Right lobe of liver (tissue), 6 donors: ENCODE measurements around the gene B3GLCT. TPM values are rescaled to one million over a fixed set of nuclear protein-coding genes. Genes with fewer than 3 reads are reported as not detected.

Experiments used
- ATAC-seq, 4 donors: fragments of 200-7000 bp; cut with Tn5 transposase; one replicate each; pipeline ENCODE4 v1.9.1; 2020; ENCODE audit warnings: mild to moderate bottlenecking in 4 of 4, moderate library complexity in 4 of 4
- DNase-seq, 3 donors: peaks; one replicate each; pipeline ENCODE4 v3.0.0-alpha.2; 2020
- H3K27ac ChIP-seq, 3 donors: fragments of 200-600 bp; one replicate each; pipeline ENCODE4 v1.8.0; 2022
- H3K27me3 ChIP-seq, 2 donors: fragments of 200-600 bp; one replicate each; pipeline ENCODE4 v1.8.0; 2022
- H3K36me3 ChIP-seq, 4 donors: fragments of 200-600 bp; sonication (generic) in 1 of 4; one replicate each; pipeline versions ENCODE4 v1.5.1 to v1.8.0; 2017 to 2022; ENCODE audit warnings: control low read depth in 1 of 4
- H3K4me1 ChIP-seq, 4 donors: fragments of 200-600 bp; sonication (generic) in 1 of 4; one replicate each; pipeline versions ENCODE4 v1.5.1 to v1.8.0; 2017 to 2022; ENCODE audit warnings: control low read depth in 1 of 4
- H3K4me3 ChIP-seq, 3 donors: fragments of 200-600 bp; one replicate each; pipeline ENCODE4 v1.8.0; 2022
- H3K9me3 ChIP-seq, 4 donors: fragments of 200-600 bp; sonication (generic) in 1 of 4; one replicate each; pipeline versions ENCODE4 v1.5.1 to v1.8.0; 2017 to 2022; ENCODE audit warnings: control low read depth in 1 of 4
- POLR2A ChIP-seq: fragments of 450-650 bp; IDR thresholded peaks from one replicate; pipeline ENCODE4 v1.6.1; 2017; ENCODE audit warnings: antibody characterized with exemption, mild to moderate bottlenecking
- WGBS: methylation state at CpG from one replicate; pipeline ENCODE4 v1.1.6; 2018; ENCODE audit warnings: low coverage, low lambda C conversion rate; ENCODE audit not compliant: insufficient coverage; ENCODE audit errors: missing lambda C conversion rate; 5-methylcytosine and 5-hydroxymethylcytosine counted together
- intact Hi-C, 2 donors: fragments of 100-400 bp; cut with DNase I; formaldehyde crosslinking; loops; one replicate each; pipeline versions ENCODE4 v1.11.2 to v1.14.1; 2022
- total RNA-seq, 6 experiments: library from RNA; depleted of rRNA in 2 of 6; stranded (reverse); fragments of >200 nt in 2 of 6; fragmentation: NEBNext Ultra II Directional in 3 of 6; extraction: Animal tissue kit (Norgen Biotek cat#: 25700) in 3 of 6; gene quantifications; one replicate each; pipeline versions ENCODE4 v1.1.0 to v1.2.4, GENCODE V29; 2016 to 2023
- TF ChIP-seq, protein P1 (sequence below), 4 donors: fragments of 200-600 bp in 3 of 4; fragments of 450-650 bp in 1 of 4; IDR thresholded peaks; one replicate each; pipeline versions ENCODE4 v1.5.1 to v1.8.0; 2016 to 2022; ENCODE audit warnings: antibody characterized with exemption in 4 of 4, mild to moderate bottlenecking in 2 of 4
- donor health status: DM: no; HTN: yes; CAD: no.
- donor health status: DM: no; HTN: no; CAD: no.
- donor health status: DM: no; HTN: no; CAD: no.
- donor health status: DM: no; HTN: yes; CAD: no.
- donor health status: DM: no; HTN: yes; CAD: no.

Gene B3GLCT
- total RNA-seq, 6 experiments from 2014 or later, result 2.7 to 3.6 (median 3.0) TPM

DNA sequence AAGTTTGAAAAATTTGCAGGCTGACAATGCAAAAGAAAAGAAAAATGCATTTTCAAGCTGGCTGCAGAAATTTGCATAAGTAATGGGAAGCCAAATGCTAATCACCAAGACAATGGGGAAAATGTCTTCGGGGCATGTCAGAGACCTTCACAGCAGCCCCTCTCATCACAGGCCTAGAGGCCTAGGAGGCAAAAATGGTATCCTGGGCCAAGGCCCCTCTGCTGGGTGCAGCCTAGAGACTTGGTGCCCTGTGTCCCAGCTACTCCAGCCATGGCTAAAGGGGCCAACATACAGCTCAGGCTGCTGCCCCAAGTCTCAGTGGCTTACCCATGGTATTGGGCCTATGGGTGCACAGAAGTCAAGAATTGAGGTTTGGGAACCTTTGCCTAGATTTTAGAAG is 155.2 kb downstream of the B3GLCT start:
- 50% methylated on average over 1 of the region's 1 CpG for WGBS
- Histone ChIP-seq H3K27me3 (no peaks in the 10 kb centered on the region), H3K27ac (no peak overlapping the region), H3K36me3 (no peaks in the 10 kb centered on the region), H3K4me3 (no peak overlapping the region), H3K4me1 (no peaks in the 10 kb centered on the region), H3K9me3 (no peaks in the 10 kb centered on the region)
- intact Hi-C loops, result no loop called here
- ATAC-seq (no peak), DNase-seq (no peak)
- TF ChIP-seq POLR2A, result no peak
- TF ChIP-seq, protein P1, sequence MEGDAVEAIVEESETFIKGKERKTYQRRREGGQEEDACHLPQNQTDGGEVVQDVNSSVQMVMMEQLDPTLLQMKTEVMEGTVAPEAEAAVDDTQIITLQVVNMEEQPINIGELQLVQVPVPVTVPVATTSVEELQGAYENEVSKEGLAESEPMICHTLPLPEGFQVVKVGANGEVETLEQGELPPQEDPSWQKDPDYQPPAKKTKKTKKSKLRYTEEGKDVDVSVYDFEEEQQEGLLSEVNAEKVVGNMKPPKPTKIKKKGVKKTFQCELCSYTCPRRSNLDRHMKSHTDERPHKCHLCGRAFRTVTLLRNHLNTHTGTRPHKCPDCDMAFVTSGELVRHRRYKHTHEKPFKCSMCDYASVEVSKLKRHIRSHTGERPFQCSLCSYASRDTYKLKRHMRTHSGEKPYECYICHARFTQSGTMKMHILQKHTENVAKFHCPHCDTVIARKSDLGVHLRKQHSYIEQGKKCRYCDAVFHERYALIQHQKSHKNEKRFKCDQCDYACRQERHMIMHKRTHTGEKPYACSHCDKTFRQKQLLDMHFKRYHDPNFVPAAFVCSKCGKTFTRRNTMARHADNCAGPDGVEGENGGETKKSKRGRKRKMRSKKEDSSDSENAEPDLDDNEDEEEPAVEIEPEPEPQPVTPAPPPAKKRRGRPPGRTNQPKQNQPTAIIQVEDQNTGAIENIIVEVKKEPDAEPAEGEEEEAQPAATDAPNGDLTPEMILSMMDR (IDR thresholded peaks at IDR 0.05), result no peak

DNA sequence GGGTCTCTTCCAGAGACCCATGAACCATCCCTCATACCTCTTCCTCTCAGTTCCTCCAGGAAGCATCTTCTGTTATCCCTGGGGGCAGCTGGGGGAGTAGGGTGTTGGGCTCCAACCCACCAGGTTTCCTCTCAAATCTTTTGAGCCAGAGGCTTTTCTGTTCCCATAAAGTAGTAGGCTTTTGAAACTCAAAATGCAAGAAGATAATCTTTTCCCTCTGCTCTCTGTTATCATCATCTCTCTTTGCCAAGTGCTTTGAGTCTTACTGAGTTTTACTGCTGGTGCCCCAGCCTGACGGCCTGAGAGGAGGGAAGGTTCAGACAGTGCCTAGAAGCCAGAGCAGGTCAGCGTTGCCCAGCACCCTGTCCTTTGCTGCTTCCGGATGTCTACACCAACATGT is 157.2 kb downstream of the B3GLCT start:
- Histone ChIP-seq H3K27me3 (no peaks in the 10 kb centered on the region), H3K9me3 (no peaks in the 10 kb centered on the region), H3K4me3 (no peak overlapping the region), H3K27ac (no peak overlapping the region), H3K4me1 (no peaks in the 10 kb centered on the region), H3K36me3 (no peaks in the 10 kb centered on the region)
- DNase-seq (no peak), ATAC-seq (no peak)
- 36% methylated on average over 3 of the region's 3 CpGs for WGBS
- intact Hi-C loops, result no loop called here
- TF ChIP-seq, protein P1 (IDR thresholded peaks at IDR 0.05), result no peak
- no peak for TF ChIP-seq POLR2A

DNA sequence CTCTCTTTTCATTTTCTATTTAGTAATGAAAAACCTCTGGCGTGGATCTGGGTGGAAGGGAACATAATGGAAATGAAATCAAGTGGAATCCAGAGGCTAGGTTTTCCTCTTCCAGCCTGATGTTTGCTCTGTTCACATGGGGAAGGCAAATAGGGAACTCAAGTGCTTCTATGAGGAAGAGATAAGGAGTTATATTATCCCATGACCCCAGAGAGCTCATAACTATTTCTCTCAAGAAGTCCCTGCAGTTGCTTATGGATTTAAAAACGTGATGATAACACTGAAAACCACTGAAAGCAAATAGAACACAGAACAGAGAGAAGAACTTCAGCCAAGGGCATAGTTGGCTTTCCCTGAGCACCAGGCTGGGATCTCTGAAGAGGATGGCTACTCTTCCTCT is 157.8 kb downstream of the B3GLCT start:
- H3K4me1 ChIP-seq, result no peaks in the 10 kb centered on the region
- TF ChIP-seq, protein P1 (IDR thresholded peaks at IDR 0.05), result no peak
- no peak for TF ChIP-seq POLR2A
- 21% methylated on average over 2 of the region's 2 CpGs for WGBS
- H3K36me3 ChIP-seq, result no peaks in the 10 kb centered on the region
- no peaks in the 10 kb centered on the region for H3K27me3 ChIP-seq
- no peak for ATAC-seq
- DNase-seq, result no peak
- H3K4me3 ChIP-seq, result no peak overlapping the region
- no peak overlapping the region for H3K27ac ChIP-seq
- no peaks in the 10 kb centered on the region for H3K9me3 ChIP-seq
- intact Hi-C loops, result no loop called here

DNA sequence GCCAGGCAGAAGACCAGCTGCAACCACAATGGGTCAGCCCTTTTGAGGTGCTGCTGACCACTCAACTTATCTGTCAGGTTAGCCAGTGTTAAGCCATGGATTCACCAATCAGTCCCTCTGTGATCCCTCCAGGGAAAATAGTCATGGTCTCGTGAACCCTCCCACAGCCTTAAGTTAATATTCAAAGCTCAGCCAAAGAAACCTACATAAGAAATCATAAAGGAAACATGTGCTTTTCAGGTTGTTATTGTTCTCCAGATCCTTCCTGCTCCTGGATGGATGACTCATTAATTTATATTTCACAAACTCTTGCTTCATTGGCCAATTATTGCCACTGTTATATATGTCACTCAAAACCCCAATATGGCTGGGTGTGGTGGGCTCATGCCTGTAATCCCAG is 161.9 kb downstream of the B3GLCT start:
- H3K4me1 ChIP-seq, result no peaks in the 10 kb centered on the region

More for the DNA sequence above, 161.9 kb downstream of the B3GLCT start:
- Histone ChIP-seq H3K4me3 (no peak overlapping the region), H3K36me3 (no peaks in the 10 kb centered on the region), H3K27me3 (no peaks in the 10 kb centered on the region), H3K9me3 (no peaks in the 10 kb centered on the region), H3K27ac (no peak overlapping the region)
- WGBS, result 42% methylated on average over 1 of the region's 1 CpG
- DNase-seq (no peak), ATAC-seq (no peak)
- intact Hi-C loops, result no loop called here
- no peak for TF ChIP-seq POLR2A
- TF ChIP-seq, protein P1 (IDR thresholded peaks at IDR 0.05), result no peak
